Neural cell (in vitro differentiated cells): ENCODE data around the gene PPIL4. TPM values are rescaled to one million over a fixed set of nuclear protein-coding genes. Genes with fewer than 3 reads are reported as not detected.

Experiments used
- H2AFZ ChIP-seq: fragments of 200-600, 300-800 bp; sonication (generic), shearing (Covaris generic); 2 replicates; pipeline ENCODE4 v1.6.0; 2014; ENCODE audit warnings: low read depth, mild to moderate bottlenecking, antibody characterized with exemption, low read length, moderate library complexity
- H3F3A ChIP-seq: fragments of 200-600 bp; shearing (Covaris generic); 2 replicates; pipeline ENCODE4 v1.6.1; 2016; ENCODE audit warnings: mild to moderate bottlenecking, moderate library complexity, mixed read lengths, antibody characterized with exemption, low read length; ENCODE audit not compliant: insufficient read depth, poor library complexity, severe bottlenecking
- H3K27ac ChIP-seq: fragments of 200-600, 300-800 bp; sonication (generic), shearing (Covaris generic); 2 replicates; pipeline ENCODE4 v1.5.1; 2014; ENCODE audit warnings: mild to moderate bottlenecking, low read length, moderate library complexity
- H3K27me3 ChIP-seq: fragments of 300-800, 200-600 bp; sonication (generic), shearing (Covaris generic); 2 replicates; pipeline ENCODE4 v1.6.0; 2014; ENCODE audit warnings: mild to moderate bottlenecking, low read depth, low read length, moderate library complexity; ENCODE audit not compliant: insufficient read depth
- H3K36me3 ChIP-seq: fragments of 300-800, 200-600 bp; sonication (generic), shearing (Covaris generic); 2 replicates; pipeline ENCODE4 v1.5.1; 2014; ENCODE audit warnings: mild to moderate bottlenecking, antibody characterized with exemption, low read length, moderate library complexity; ENCODE audit not compliant: insufficient read depth
- H3K4me2 ChIP-seq: fragments of 300-800, 200-600 bp; sonication (generic), shearing (Covaris generic); 2 replicates; pipeline ENCODE4 v1.6.0; 2014; ENCODE audit warnings: mild to moderate bottlenecking, low read length
- H3K4me3 ChIP-seq: fragments of 300-800, 200-600 bp; sonication (generic), shearing (Covaris generic); 2 replicates; pipeline ENCODE4 v1.5.1; 2014; ENCODE audit warnings: mild to moderate bottlenecking, low read length, moderate library complexity
- H3K79me2 ChIP-seq: fragments of 200-600 bp; shearing (Covaris generic); replicated peaks from 2 replicates; pipeline ENCODE4 v1.6.0; 2014; ENCODE audit warnings: mild to moderate bottlenecking, low read length, moderate library complexity; ENCODE audit not compliant: insufficient read depth
- H3K9ac ChIP-seq: fragments of 300-800, 200-600 bp; sonication (generic), shearing (Covaris generic); 2 replicates; pipeline ENCODE4 v1.6.1; 2016; ENCODE audit warnings: mild to moderate bottlenecking, low read length, mixed read lengths
- H3K9me2 ChIP-seq: fragments of 200-600 bp; shearing (Covaris generic); 2 replicates; pipeline ENCODE4 v1.6.1; 2016; ENCODE audit warnings: mild to moderate bottlenecking, low read length, mixed read lengths; ENCODE audit not compliant: insufficient read depth
- H3K9me3 ChIP-seq: fragments of 200-600, 300-800 bp; sonication (generic), shearing (Covaris generic); 2 replicates; pipeline ENCODE4 v1.6.1; 2016; ENCODE audit warnings: mild to moderate bottlenecking, mixed run types, low read length, moderate library complexity, mixed read lengths
- H4K20me1 ChIP-seq: fragments of 200-600 bp; shearing (Covaris generic); 2 replicates; pipeline ENCODE4 v1.6.1; 2016; ENCODE audit warnings: mild to moderate bottlenecking, mixed run types; ENCODE audit not compliant: insufficient read depth
- CTCF ChIP-seq: fragments of 450-650 bp; IDR thresholded peaks from 2 replicates; pipeline ENCODE4 v1.5.1; 2014; ENCODE audit warnings: antibody characterized with exemption, mild to moderate bottlenecking, moderate library complexity; ENCODE audit not compliant: poor library complexity, severe bottlenecking
- EP300 ChIP-seq: fragments of 450-650 bp; conservative IDR thresholded peaks from 2 replicates; pipeline ENCODE4 v1.6.1; 2014; ENCODE audit warnings: antibody characterized with exemption, mild to moderate bottlenecking, moderate library complexity; ENCODE audit not compliant: poor library complexity, severe bottlenecking
- EZH2 ChIP-seq: fragments of 200-600, 300-800 bp; shearing (Covaris generic), sonication (generic); IDR thresholded peaks from 2 replicates; pipeline ENCODE4 v1.6.1; 2014; ENCODE audit warnings: antibody characterized with exemption, low read length, borderline replicate concordance, mild to moderate bottlenecking; ENCODE audit not compliant: insufficient read depth, poor library complexity, severe bottlenecking
- MXI1 ChIP-seq: fragments of 450-650 bp; conservative IDR thresholded peaks from 2 replicates; pipeline ENCODE4 v1.6.1; 2014; ENCODE audit warnings: antibody characterized with exemption, mild to moderate bottlenecking; ENCODE audit not compliant: poor library complexity, severe bottlenecking
- POLR2AphosphoS5 ChIP-seq: IDR thresholded peaks from 2 replicates; pipeline ENCODE4 v1.6.1; 2012
- RAD21 ChIP-seq: fragments of 450-650 bp; conservative IDR thresholded peaks from 2 replicates; pipeline ENCODE4 v1.6.1; 2014; ENCODE audit warnings: antibody characterized with exemption, mild to moderate bottlenecking, moderate library complexity
- REST ChIP-seq: IDR thresholded peaks from 2 replicates; pipeline ENCODE4 v1.6.1; 2012; ENCODE audit warnings: borderline replicate concordance
- SMC3 ChIP-seq: fragments of 450-650 bp; conservative IDR thresholded peaks from 2 replicates; pipeline ENCODE4 v1.6.1; 2014; ENCODE audit warnings: antibody characterized with exemption, mild to moderate bottlenecking, moderate library complexity; ENCODE audit not compliant: poor library complexity
- TAF1 ChIP-seq: IDR thresholded peaks from 2 replicates; pipeline ENCODE4 v1.6.1; 2012; ENCODE audit warnings: low read depth
- polyA plus RNA-seq: library from polyadenylated mRNA; depleted of rRNA; stranded (reverse); fragments of >200 nt; gene quantifications from 2 replicates; pipeline ENCODE4 v1.2.3, GENCODE V29; 2014

The PPIL4 gene
- polyA plus RNA-seq, 1 donor from 2014 or later: 57.2 TPM

- peak; percentile 56 for TF ChIP-seq SMC3
- peak; percentile 57 for TF ChIP-seq CTCF
- TF ChIP-seq EZH2: no peak
- TF ChIP-seq POLR2AphosphoS5: peak; percentile 29
- TF ChIP-seq TAF1: peak; percentile 64
- TF ChIP-seq RAD21: no peak
- H3K27me3 ChIP-seq: no peaks in the 10 kb centered on the region
- peak overlapping the region; percentile 89 for H3K4me2 ChIP-seq
- H3K9me3 ChIP-seq: no peaks in the 10 kb centered on the region
- peak overlapping the region; percentile 90 for H3K4me3 ChIP-seq
- peak overlapping the region; percentile 97 for H3K27ac ChIP-seq
- no peaks in the 10 kb centered on the region for H3K36me3 ChIP-seq
- H3K9me2 ChIP-seq: no peaks in the 10 kb centered on the region
- no peaks in the 10 kb centered on the region for H4K20me1 ChIP-seq
- H3K9ac ChIP-seq: peak overlapping the region; percentile 96
- H3K79me2 ChIP-seq: peaks cover 53% of the 10 kb centered on the region
- H2AFZ ChIP-seq: peak overlapping the region; percentile 90
- no peaks in the 10 kb centered on the region for H3F3A ChIP-seq
Measured at GRCh38 chr6:149545258-149545753, 537 bp downstream of the PPIL4 start.

GRCh38 chr6:149544646-149545257, 1.1 kb downstream of the PPIL4 start:
- Histone ChIP-seq H3K36me3 (no peaks in the 10 kb centered on the region), H3K4me2 (peak overlapping the region; percentile 89), H3K9me2 (no peaks in the 10 kb centered on the region), H3K27me3 (no peaks in the 10 kb centered on the region), H3K9ac (peak overlapping the region; percentile 96), H3F3A (no peaks in the 10 kb centered on the region), H3K27ac (peak overlapping the region; percentile 97), H3K79me2 (peaks cover 53% of the 10 kb centered on the region), H3K9me3 (no peaks in the 10 kb centered on the region), H4K20me1 (no peaks in the 10 kb centered on the region), H3K4me3 (peak overlapping the region; percentile 90), H2AFZ (no peak overlapping the region)
- TF ChIP-seq MXI1 (no peak), TAF1 (no peak), EZH2 (no peak), EP300 (no peak), CTCF (no peak), RAD21 (no peak), POLR2AphosphoS5 (no peak), REST (no peak), SMC3 (no peak)
